IPS-20b (cell line): ENCODE measurements around the gene CIC.

Experiments
- H3K27ac ChIP-seq: one replicate; pipeline ENCODE4 v1.5.1; 2013; ENCODE audit warnings: low read length
- H3K27me3 ChIP-seq: 2 replicates; pipeline ENCODE4 v1.6.1; 2013; ENCODE audit warnings: mild to moderate bottlenecking, low read length, inconsistent platforms; ENCODE audit not compliant: insufficient read depth
- H3K36me3 ChIP-seq: 2 replicates; pipeline ENCODE4 v1.6.1; 2013; ENCODE audit warnings: low read depth, mild to moderate bottlenecking, inconsistent platforms, low read length, moderate library complexity; ENCODE audit not compliant: insufficient read depth
- H3K4me1 ChIP-seq: 2 replicates; pipeline ENCODE4 v1.6.1; 2013; ENCODE audit warnings: mild to moderate bottlenecking, control low read depth, inconsistent platforms, low read length, moderate library complexity; ENCODE audit not compliant: insufficient read depth
- H3K4me3 ChIP-seq: 2 replicates; pipeline ENCODE4 v1.5.1; 2013; ENCODE audit warnings: mild to moderate bottlenecking, low read length, inconsistent platforms
- H3K9ac ChIP-seq: 2 replicates; pipeline ENCODE4 v1.6.1; 2013; ENCODE audit warnings: low read depth, mild to moderate bottlenecking, inconsistent platforms, low read length, moderate library complexity
- H3K9me3 ChIP-seq: 2 replicates; pipeline ENCODE4 v1.6.1; 2013; ENCODE audit warnings: mild to moderate bottlenecking, low read depth, low read length, inconsistent platforms; ENCODE audit not compliant: insufficient read depth

Gene CIC

GRCh38 chr19:42287827-42288107 lies 18.7 kb downstream of the CIC start:
- Histone ChIP-seq H3K4me1 (peaks cover 15% of the 10 kb centered on the region), H3K9me3 (no peaks in the 10 kb centered on the region), H3K27me3 (no peaks in the 10 kb centered on the region), H3K4me3 (no peak overlapping the region), H3K27ac (no peak overlapping the region), H3K36me3 (peaks cover 54% of the 10 kb centered on the region), H3K9ac (no peak overlapping the region)

GRCh38 chr19:42288387-42288786 lies 19.3 kb downstream of the CIC start:
- Histone ChIP-seq H3K9ac (no peak overlapping the region), H3K9me3 (no peaks in the 10 kb centered on the region), H3K27ac (no peak overlapping the region), H3K4me1 (peaks cover 9% of the 10 kb centered on the region), H3K4me3 (no peak overlapping the region), H3K27me3 (no peaks in the 10 kb centered on the region), H3K36me3 (peaks cover 61% of the 10 kb centered on the region)

GRCh38 chr19:42288881-42289555 lies 20.0 kb downstream of the CIC start:
- no peak overlapping the region for H3K4me3 ChIP-seq
- no peaks in the 10 kb centered on the region for H3K9me3 ChIP-seq
- peaks cover 65% of the 10 kb centered on the region for H3K36me3 ChIP-seq
- no peaks in the 10 kb centered on the region for H3K27me3 ChIP-seq
- peaks cover 8% of the 10 kb centered on the region; the same call in 1 of the 2 replicates for H3K4me1 ChIP-seq
- no peak overlapping the region for H3K9ac ChIP-seq
- no peak overlapping the region for H3K27ac ChIP-seq

- no peaks in the 10 kb centered on the region for H3K9me3 ChIP-seq
- no peak overlapping the region for H3K27ac ChIP-seq
- H3K27me3 ChIP-seq: no peaks in the 10 kb centered on the region
- peaks cover 8% of the 10 kb centered on the region; the same call in 1 of the 2 replicates for H3K4me1 ChIP-seq
- no peak overlapping the region for H3K4me3 ChIP-seq
- H3K9ac ChIP-seq: no peak overlapping the region
- H3K36me3 ChIP-seq: peaks cover 71% of the 10 kb centered on the region
These were observed 20.5 kb downstream of the CIC start for GRCh38 chr19:42289556-42290041.

- Histone ChIP-seq H3K4me3 (no peak overlapping the region), H3K9me3 (no peaks in the 10 kb centered on the region), H3K4me1 (peaks cover 7% of the 10 kb centered on the region; the same call in 1 of the 2 replicates), H3K9ac (no peak overlapping the region), H3K36me3 (peaks cover 72% of the 10 kb centered on the region), H3K27me3 (no peaks in the 10 kb centered on the region), H3K27ac (no peak overlapping the region)
These were observed 21.1 kb downstream of the CIC start for GRCh38 chr19:42290136-42290522.

GRCh38 chr19:42290523-42291434 lies 21.7 kb downstream of the CIC start:
- 0 out of 2 replicates have a peak, but pooled peaks cover 3% of the 10 kb centered on the region for H3K4me1 ChIP-seq
- no peaks in the 10 kb centered on the region for H3K9me3 ChIP-seq
- no peak overlapping the region for H3K4me3 ChIP-seq
- no peak overlapping the region for H3K27ac ChIP-seq
- no peaks in the 10 kb centered on the region for H3K27me3 ChIP-seq
- peaks cover 72% of the 10 kb centered on the region for H3K36me3 ChIP-seq
- no peak overlapping the region for H3K9ac ChIP-seq

GRCh38 chr19:42291435-42291810 lies 22.4 kb downstream of the CIC start:
- H3K36me3 ChIP-seq: peaks cover 72% of the 10 kb centered on the region
- no peaks in the 10 kb centered on the region for H3K9me3 ChIP-seq
- no peak overlapping the region for H3K9ac ChIP-seq
- H3K27me3 ChIP-seq: no peaks in the 10 kb centered on the region
- H3K4me3 ChIP-seq: no peak overlapping the region
- no peak overlapping the region for H3K27ac ChIP-seq
- no peaks in the 10 kb centered on the region for H3K4me1 ChIP-seq

GRCh38 chr19:42292042-42292960 lies 23.2 kb downstream of the CIC start:
- Histone ChIP-seq H3K36me3 (peaks cover 77% of the 10 kb centered on the region), H3K9ac (no peak overlapping the region), H3K4me1 (no peaks in the 10 kb centered on the region), H3K27ac (no peak overlapping the region), H3K27me3 (no peaks in the 10 kb centered on the region), H3K9me3 (no peaks in the 10 kb centered on the region), H3K4me3 (no peak overlapping the region)

- Histone ChIP-seq H3K9ac (no peak overlapping the region), H3K27ac (no peak overlapping the region), H3K4me1 (no peaks in the 10 kb centered on the region), H3K36me3 (peaks cover 71% of the 10 kb centered on the region), H3K4me3 (no peak overlapping the region), H3K27me3 (no peaks in the 10 kb centered on the region), H3K9me3 (no peaks in the 10 kb centered on the region)
These were observed 23.9 kb downstream of the CIC start for GRCh38 chr19:42292963-42293362.

GRCh38 chr19:42293540-42293939 lies 24.5 kb downstream of the CIC start:
- Histone ChIP-seq H3K36me3 (peaks cover 67% of the 10 kb centered on the region), H3K27ac (no peak overlapping the region), H3K27me3 (no peaks in the 10 kb centered on the region), H3K4me3 (no peak overlapping the region), H3K4me1 (no peaks in the 10 kb centered on the region), H3K9ac (no peak overlapping the region), H3K9me3 (no peaks in the 10 kb centered on the region)

- Histone ChIP-seq H3K4me1 (no peaks in the 10 kb centered on the region), H3K4me3 (no peak overlapping the region), H3K27me3 (no peaks in the 10 kb centered on the region), H3K27ac (no peak overlapping the region), H3K9me3 (no peaks in the 10 kb centered on the region), H3K36me3 (peaks cover 64% of the 10 kb centered on the region), H3K9ac (no peak overlapping the region)
These were observed 24.9 kb downstream of the CIC start for GRCh38 chr19:42293948-42294347.
